ENCODE measurements around the gene POR.

- TF ChIP-seq CTCF (IDR thresholded peaks at IDR 0.05; ENCODE audit: low read length) (no peak), EZH2phosphoT487 (IDR thresholded peaks at IDR 0.05; ENCODE audit: low read length) (no peak), EZH2 (optimal IDR thresholded peaks at IDR 0.05; ENCODE audit: low read depth, low read length) (no peak)
Measured at GRCh38 chr7:75967055-75967454, 52.1 kb downstream of the POR start.
